Stimulated activated effector memory CD8-positive, alpha-beta T cell treated with anti-CD3 and anti-CD28 coated beads, Interleukin-12 subunit alpha, Interleukin-12 subunit beta, amount 100 ng/mL, for 72 hours (primary cell): ENCODE data around the gene SYT17.

Experiments used
- ATAC-seq: fragments of 150-1000 bp; cut with Tn5 transposase; 2 replicates; pipeline ENCODE4 v1.10.0; 2021
- DNase-seq, 2 donors: peaks; one replicate each; pipeline ENCODE4 v3.0.0; 2021 to 2022; ENCODE audit warnings: low spot score in 2 of 2
- H3K27ac Mint-ChIP-seq: one replicate; pipeline ENCODE4 v1.8.0; 2022; ENCODE audit warnings: mild to moderate bottlenecking, mixed read lengths
- H3K36me3 Mint-ChIP-seq: one replicate; pipeline ENCODE4 v1.8.0; 2022; ENCODE audit warnings: mild to moderate bottlenecking, mixed read lengths
- H3K4me1 Mint-ChIP-seq: one replicate; pipeline ENCODE4 v1.8.0; 2022; ENCODE audit warnings: mixed read lengths
- H3K4me3 Mint-ChIP-seq: one replicate; pipeline ENCODE4 v1.8.0; 2022; ENCODE audit warnings: mild to moderate bottlenecking, mixed read lengths
- H3K9me3 Mint-ChIP-seq: one replicate; pipeline ENCODE4 v1.8.0; 2022; ENCODE audit warnings: mixed read lengths

The SYT17 gene

GRCh38 chr16:19299565-19299964, 131.5 kb downstream of the SYT17 start:
- peaks cover 7% of the 10 kb centered on the region for H3K36me3 Mint-ChIP-seq
- no peak overlapping the region for H3K4me3 Mint-ChIP-seq
- no peak for DNase-seq
- H3K9me3 Mint-ChIP-seq: no peaks in the 10 kb centered on the region
- no peak overlapping the region for H3K27ac Mint-ChIP-seq
- no peak for ATAC-seq
- H3K4me1 Mint-ChIP-seq: peaks cover 8% of the 10 kb centered on the region

- H3K27ac Mint-ChIP-seq: no peak overlapping the region
- H3K36me3 Mint-ChIP-seq: no peaks in the 10 kb centered on the region
- DNase-seq: no peak
- no peaks in the 10 kb centered on the region for H3K9me3 Mint-ChIP-seq
- H3K4me3 Mint-ChIP-seq: no peak overlapping the region
- ATAC-seq: no peak
- no peaks in the 10 kb centered on the region for H3K4me1 Mint-ChIP-seq
Observed at GRCh38 chr16:19301931-19302330, 133.9 kb downstream of the SYT17 start.

GRCh38 chr16:19304750-19305149, 136.7 kb downstream of the SYT17 start:
- H3K4me3 Mint-ChIP-seq: no peak overlapping the region
- H3K9me3 Mint-ChIP-seq: no peaks in the 10 kb centered on the region
- no peak overlapping the region for H3K27ac Mint-ChIP-seq
- H3K4me1 Mint-ChIP-seq: no peaks in the 10 kb centered on the region
- H3K36me3 Mint-ChIP-seq: no peaks in the 10 kb centered on the region
- DNase-seq (no peak), ATAC-seq (no peak)

GRCh38 chr16:19305443-19305842, 137.4 kb downstream of the SYT17 start:
- Mint-ChIP-seq H3K27ac (no peak overlapping the region), H3K4me1 (no peaks in the 10 kb centered on the region), H3K4me3 (no peak overlapping the region), H3K36me3 (no peaks in the 10 kb centered on the region), H3K9me3 (no peaks in the 10 kb centered on the region)
- ATAC-seq: no peak
- DNase-seq: no peak

- ATAC-seq (no peak), DNase-seq (no peak)
- Mint-ChIP-seq H3K4me1 (no peaks in the 10 kb centered on the region), H3K9me3 (no peaks in the 10 kb centered on the region), H3K4me3 (no peak overlapping the region), H3K27ac (no peak overlapping the region), H3K36me3 (no peaks in the 10 kb centered on the region)
Observed at GRCh38 chr16:19307587-19308241, 139.7 kb downstream of the SYT17 start.

- H3K9me3 Mint-ChIP-seq: no peaks in the 10 kb centered on the region
- DNase-seq (no peak), ATAC-seq (no peak)
- H3K4me1 Mint-ChIP-seq: no peaks in the 10 kb centered on the region
- H3K27ac Mint-ChIP-seq: no peak overlapping the region
- no peaks in the 10 kb centered on the region for H3K36me3 Mint-ChIP-seq
- no peak overlapping the region for H3K4me3 Mint-ChIP-seq
Observed at GRCh38 chr16:19308392-19308791, 140.4 kb downstream of the SYT17 start.

GRCh38 chr16:19309178-19309577, 141.1 kb downstream of the SYT17 start:
- no peak overlapping the region for H3K27ac Mint-ChIP-seq
- H3K4me1 Mint-ChIP-seq: no peaks in the 10 kb centered on the region
- H3K9me3 Mint-ChIP-seq: no peaks in the 10 kb centered on the region
- no peak for ATAC-seq
- no peaks in the 10 kb centered on the region for H3K36me3 Mint-ChIP-seq
- no peak for DNase-seq
- H3K4me3 Mint-ChIP-seq: no peak overlapping the region

GRCh38 chr16:19314718-19315425, 146.8 kb downstream of the SYT17 start:
- ATAC-seq: no peak
- Mint-ChIP-seq H3K9me3 (no peaks in the 10 kb centered on the region), H3K36me3 (no peaks in the 10 kb centered on the region), H3K27ac (no peak overlapping the region), H3K4me1 (no peaks in the 10 kb centered on the region), H3K4me3 (no peak overlapping the region)
- DNase-seq: no peak

- Mint-ChIP-seq H3K27ac (no peak overlapping the region), H3K4me1 (no peaks in the 10 kb centered on the region), H3K36me3 (no peaks in the 10 kb centered on the region), H3K4me3 (no peak overlapping the region), H3K9me3 (no peaks in the 10 kb centered on the region)
- DNase-seq: no peak
- no peak for ATAC-seq
Observed at GRCh38 chr16:19315889-19316433, 147.9 kb downstream of the SYT17 start.

GRCh38 chr16:19316846-19317245, 148.8 kb downstream of the SYT17 start:
- H3K36me3 Mint-ChIP-seq: no peaks in the 10 kb centered on the region
- no peak for DNase-seq
- H3K4me3 Mint-ChIP-seq: no peak overlapping the region
- no peak overlapping the region for H3K27ac Mint-ChIP-seq
- H3K9me3 Mint-ChIP-seq: no peaks in the 10 kb centered on the region
- H3K4me1 Mint-ChIP-seq: no peaks in the 10 kb centered on the region
- ATAC-seq: no peak
